Activated CD8-positive, alpha-beta T cell treated with anti-CD3 and anti-CD28 coated beads for 36 hours (primary cell): Measurements from ENCODE around the gene ADGRD2. TPM values are rescaled to one million over a fixed set of nuclear protein-coding genes. Genes with fewer than 3 reads are reported as not detected.

Experiments
- ATAC-seq: fragments of 200-7000 bp; cut with Tn5 transposase; one replicate; pipeline ENCODE4 v1.10.0; 2021; ENCODE audit warnings: mild to moderate bottlenecking, moderate library complexity
- CTCF ChIA-PET: fragments of 350-600 bp; sonication (Branson Sonifier 250); formaldehyde crosslinking; loops from one replicate; lab custom pipeline; 2021; ENCODE audit warnings: antibody characterized with exemption; lab: Charles Lee
- POLR2A ChIA-PET: fragments of 350-600 bp; sonication (Branson Sonifier 250); formaldehyde crosslinking; loops from one replicate; lab custom pipeline; 2021; ENCODE audit warnings: antibody characterized with exemption; lab: Charles Lee
- DNase-seq: peaks from one replicate; pipeline ENCODE4 v3.0.0-alpha.2; 2020
- H3K27ac Mint-ChIP-seq: one replicate; pipeline ENCODE4 v1.8.0; 2021; ENCODE audit warnings: mild to moderate bottlenecking, mixed read lengths
- H3K27me3 Mint-ChIP-seq: one replicate; pipeline ENCODE4 v1.8.0; 2021; ENCODE audit warnings: mixed read lengths
- H3K36me3 Mint-ChIP-seq: one replicate; pipeline ENCODE4 v1.8.0; 2021; ENCODE audit warnings: low read depth, mixed read lengths
- H3K4me1 Mint-ChIP-seq: one replicate; pipeline ENCODE4 v1.8.0; 2021; ENCODE audit warnings: low read depth, mixed read lengths
- H3K4me3 Mint-ChIP-seq: one replicate; pipeline ENCODE4 v1.8.0; 2021; ENCODE audit warnings: mild to moderate bottlenecking, moderate library complexity, mixed read lengths
- H3K9me3 Mint-ChIP-seq: one replicate; pipeline ENCODE4 v1.8.0; 2021; ENCODE audit warnings: mixed read lengths
- CTCF ChIP-seq: fragments of 200-600 bp; IDR thresholded peaks from one replicate; pipeline ENCODE4 v1.8.0; 2022; ENCODE audit warnings: antibody characterized with exemption, mild to moderate bottlenecking
- intact Hi-C: fragments of 100-400 bp; cut with micrococcal nuclease; formaldehyde crosslinking; loops from one replicate; pipeline ENCODE4 v1.10.0; 2022
- total RNA-seq, 2 experiments: library from RNA; stranded (reverse); gene quantifications; one replicate each; pipeline ENCODE4 v1.2.3, GENCODE V29; 2021

The ADGRD2 gene
- total RNA-seq, 2 experiments from 2014 or later = not detected

GRCh38 chr9:124426361-124426760 lies 23.9 kb upstream of the ADGRD2 start:
- no peak for TF ChIP-seq CTCF
- DNase-seq (no peak), ATAC-seq (no peak)
- no peak overlapping the region for H3K4me3 Mint-ChIP-seq
- H3K27ac Mint-ChIP-seq = no peak overlapping the region
- H3K36me3 Mint-ChIP-seq = no peaks in the 10 kb centered on the region
- CTCF ChIA-PET = no interaction called here
- no peaks in the 10 kb centered on the region for H3K9me3 Mint-ChIP-seq
- intact Hi-C loops = no loop called here
- POLR2A ChIA-PET = no interaction called here
- H3K27me3 Mint-ChIP-seq = no peaks in the 10 kb centered on the region
- no peaks in the 10 kb centered on the region for H3K4me1 Mint-ChIP-seq

GRCh38 chr9:124427281-124427680 lies 23.0 kb upstream of the ADGRD2 start:
- ChIA-PET POLR2A (no interaction called here), CTCF (no interaction called here)
- H3K27ac Mint-ChIP-seq = no peak overlapping the region
- intact Hi-C loops = no loop called here
- H3K4me1 Mint-ChIP-seq = no peaks in the 10 kb centered on the region
- no peaks in the 10 kb centered on the region for H3K9me3 Mint-ChIP-seq
- no peaks in the 10 kb centered on the region for H3K36me3 Mint-ChIP-seq
- DNase-seq = no peak
- ATAC-seq = no peak
- no peaks in the 10 kb centered on the region for H3K27me3 Mint-ChIP-seq
- H3K4me3 Mint-ChIP-seq = no peak overlapping the region
- no peak for TF ChIP-seq CTCF

GRCh38 chr9:124428751-124429529 lies 21.3 kb upstream of the ADGRD2 start:
- POLR2A ChIA-PET = no interaction called here
- ATAC-seq = no peak
- CTCF ChIA-PET = interaction anchor here (0.9 to 1.7 kb wide), 3 partner anchors 9 to 103 kb away, joined by 3 to 5 read pairs (median 5); no protein-coding TSS in a partner anchor
- intact Hi-C loops = no loop called here
- H3K9me3 Mint-ChIP-seq = no peaks in the 10 kb centered on the region
- no peak overlapping the region for H3K27ac Mint-ChIP-seq
- H3K4me1 Mint-ChIP-seq = no peaks in the 10 kb centered on the region
- no peak for DNase-seq
- TF ChIP-seq CTCF = no peak
- H3K4me3 Mint-ChIP-seq = no peak overlapping the region
- H3K36me3 Mint-ChIP-seq = no peaks in the 10 kb centered on the region
- H3K27me3 Mint-ChIP-seq = peaks cover 1% of the 10 kb centered on the region

- peaks cover 1% of the 10 kb centered on the region for H3K27me3 Mint-ChIP-seq
- no peak for TF ChIP-seq CTCF
- no peaks in the 10 kb centered on the region for H3K4me1 Mint-ChIP-seq
- CTCF ChIA-PET = interaction anchor here (0.9 to 1.7 kb wide), 4 partner anchors 9 to 103 kb away, joined by 3 to 5 read pairs (median 4); no protein-coding TSS in a partner anchor
- H3K36me3 Mint-ChIP-seq = no peaks in the 10 kb centered on the region
- POLR2A ChIA-PET = no interaction called here
- no peak overlapping the region for H3K27ac Mint-ChIP-seq
- intact Hi-C loops = no loop called here
- no peak for ATAC-seq
- H3K9me3 Mint-ChIP-seq = no peaks in the 10 kb centered on the region
- no peak overlapping the region for H3K4me3 Mint-ChIP-seq
- no peak for DNase-seq
Observed at GRCh38 chr9:124429530-124429867, 20.8 kb upstream of the ADGRD2 start.

- ChIA-PET CTCF (no interaction called here), POLR2A (no interaction called here)
- H3K27me3 Mint-ChIP-seq = peaks cover 10% of the 10 kb centered on the region
- no peaks in the 10 kb centered on the region for H3K9me3 Mint-ChIP-seq
- DNase-seq (no peak), ATAC-seq (no peak)
- H3K36me3 Mint-ChIP-seq = no peaks in the 10 kb centered on the region
- H3K4me3 Mint-ChIP-seq = no peak overlapping the region
- TF ChIP-seq CTCF = no peak
- intact Hi-C loops = no loop called here
- H3K4me1 Mint-ChIP-seq = no peaks in the 10 kb centered on the region
- H3K27ac Mint-ChIP-seq = no peak overlapping the region
Observed at GRCh38 chr9:124436320-124436719, 13.9 kb upstream of the ADGRD2 start.
